NCI-H1417 treated with DMSO at 0.1 percent for 48 hours (cell line): ENCODE data around the gene TMEM185A.
"Not testable (repeated sequence)": the region's sequence is repeated elsewhere in the genome, so short reads cannot be mapped to it uniquely, and the experiment has no call there.

ENCODE experiments used
- DNase-seq: peaks from one replicate; lab custom pipeline; 2025; lab: John Stamatoyannopoulos, UW

Gene TMEM185A

GRCh38 chrX:149631234-149632165 lies at the start of gene TMEM185A:
TSS of gene TMEM185A (minus strand) at chrX:149631792. CDS start at chrX:149631580, 212 bp downstream.
- DNase-seq = no peak

DNA sequence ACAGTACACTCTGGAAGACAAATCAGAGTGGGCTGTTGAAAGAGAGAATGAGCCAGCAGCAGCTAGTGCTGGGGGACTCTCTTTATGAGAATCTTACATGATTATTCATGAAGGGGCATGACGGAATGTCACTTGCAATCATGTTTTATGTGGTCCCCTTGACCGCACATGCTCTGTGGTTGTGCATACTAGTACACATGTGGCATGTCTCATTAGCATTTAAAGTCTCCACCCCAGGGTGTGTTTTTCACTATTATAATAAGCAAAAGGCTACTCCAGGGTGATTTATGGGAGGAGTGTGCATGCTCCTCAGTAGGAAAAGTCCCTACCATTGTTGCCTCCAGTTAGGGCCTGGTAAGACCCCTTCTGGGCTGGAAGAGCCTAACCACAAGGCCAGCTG lies 49.6 kb upstream of the TMEM185A start:
- no peak for DNase-seq

- DNase-seq = not testable (repeated sequence)
These were observed 47.6 kb upstream of the TMEM185A start for GRCh38 chrX:149679164-149679678.

- not testable (repeated sequence) for DNase-seq
These were observed 44.0 kb upstream of the TMEM185A start for GRCh38 chrX:149675554-149675953.

- DNase-seq = not testable (repeated sequence)
These were observed 43.5 kb upstream of the TMEM185A start for GRCh38 chrX:149675088-149675487.

DNA sequence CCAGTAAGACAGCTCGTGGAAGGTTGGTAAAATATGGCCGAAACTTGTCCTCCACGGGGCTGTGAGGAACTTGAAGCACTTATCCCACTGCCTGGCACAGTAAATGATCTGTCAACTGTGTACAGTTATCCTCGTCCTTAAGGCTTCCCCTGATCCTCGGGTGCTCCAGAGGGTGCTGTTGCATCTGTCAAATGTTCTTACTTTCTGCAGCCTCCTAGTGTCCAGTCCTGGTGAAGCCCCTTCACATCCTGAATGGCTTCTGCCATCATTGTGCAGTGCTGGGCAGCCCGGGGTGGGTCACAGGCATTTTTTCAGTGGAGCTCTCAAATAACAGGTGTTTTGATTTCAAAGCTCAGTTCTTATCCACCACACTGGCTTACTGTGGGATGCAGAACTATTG lies 29.0 kb upstream of the TMEM185A start:
- DNase-seq = not testable (repeated sequence)

DNA sequence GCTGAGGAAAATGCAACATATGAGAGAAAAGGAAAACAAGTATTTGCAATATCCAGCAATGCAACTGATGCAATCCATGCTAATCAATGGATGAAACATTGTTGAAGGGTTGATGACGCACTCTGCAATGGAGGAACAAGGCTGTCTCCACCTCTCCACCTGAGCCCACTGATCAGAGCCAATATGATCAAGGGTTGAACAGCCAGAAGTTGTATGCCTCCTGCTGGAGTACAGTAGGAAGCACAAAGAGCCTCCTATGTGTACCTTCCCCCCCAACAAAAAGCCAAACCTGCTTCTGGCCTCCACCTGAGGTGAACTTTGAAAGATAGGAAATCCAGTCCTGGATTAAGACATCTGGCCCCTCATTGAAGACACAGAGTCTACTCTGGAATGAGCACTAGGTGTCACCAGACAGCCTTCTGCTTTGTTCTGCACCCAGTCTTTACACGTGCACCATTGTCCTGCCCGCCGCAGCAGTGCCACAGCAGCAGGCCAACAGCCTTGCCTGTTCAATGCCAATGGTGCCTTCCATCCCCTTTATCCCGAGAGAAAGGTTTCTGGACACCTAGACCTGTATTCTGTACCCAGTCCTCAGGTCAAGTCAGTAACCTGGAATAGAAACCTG lies 24.8 kb upstream of the TMEM185A start:
- not testable (repeated sequence) for DNase-seq

DNA sequence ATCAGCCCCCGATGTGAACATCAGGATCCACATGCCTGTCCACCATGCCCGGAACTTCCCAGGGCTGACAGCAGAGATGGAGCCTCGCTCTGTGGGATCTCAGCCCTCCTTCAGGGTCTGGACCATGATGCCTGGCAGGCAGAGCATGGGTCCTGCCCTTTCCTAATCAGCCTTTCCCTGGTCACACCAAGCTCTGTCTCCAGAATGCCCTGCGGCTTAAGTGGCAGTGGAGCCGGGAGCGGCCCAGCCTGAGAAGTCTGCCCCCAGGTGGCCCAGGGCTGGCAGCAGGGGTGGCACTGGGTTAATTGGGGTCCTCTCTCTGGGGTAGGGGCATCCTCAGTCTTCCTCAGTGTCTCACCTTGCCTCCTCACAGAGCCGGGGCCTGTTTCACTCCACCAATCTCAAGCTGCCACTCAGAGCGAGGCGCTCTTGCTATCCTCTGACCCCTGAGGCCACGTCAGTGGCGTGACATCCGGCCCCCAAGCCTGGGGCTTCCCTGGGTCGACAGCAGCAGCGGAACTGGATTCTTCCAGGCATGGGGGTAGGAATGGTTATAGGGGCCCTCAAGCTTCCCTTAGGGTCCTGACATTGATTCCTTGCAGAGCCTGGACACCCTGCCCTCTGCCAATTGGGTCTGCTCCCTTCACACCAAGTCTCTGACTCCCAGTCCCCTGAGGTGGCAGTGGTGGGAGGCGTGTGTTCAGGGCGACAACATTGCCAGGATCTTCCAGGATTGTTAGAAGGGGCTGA lies 20.8 kb upstream of the TMEM185A start:
- no peak for DNase-seq

DNA sequence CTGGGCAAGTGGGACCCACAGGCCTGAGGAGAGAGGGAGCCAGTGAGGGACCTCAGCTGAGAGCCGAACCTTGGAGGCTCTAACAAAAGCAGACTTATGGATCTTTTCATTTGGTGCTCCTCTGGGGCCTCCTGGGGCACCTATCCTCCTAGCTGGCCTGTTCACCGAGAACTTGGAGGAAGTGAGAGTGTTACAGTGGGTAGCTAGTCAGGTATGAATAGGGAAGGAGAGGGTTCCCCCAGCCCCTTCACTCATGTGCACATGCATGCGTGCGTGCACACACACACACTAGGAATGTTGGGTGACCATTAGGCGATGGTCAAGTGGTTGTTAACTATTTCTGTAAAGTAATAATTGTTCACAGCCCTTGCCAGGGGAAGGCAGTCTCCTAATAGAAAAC lies 18.6 kb upstream of the TMEM185A start:
- DNase-seq = no peak

GRCh38 chrX:149648932-149649331 lies 17.3 kb upstream of the TMEM185A start:
- DNase-seq = no peak

GRCh38 chrX:149647505-149647904 lies 15.9 kb upstream of the TMEM185A start:
- DNase-seq = no peak

DNA sequence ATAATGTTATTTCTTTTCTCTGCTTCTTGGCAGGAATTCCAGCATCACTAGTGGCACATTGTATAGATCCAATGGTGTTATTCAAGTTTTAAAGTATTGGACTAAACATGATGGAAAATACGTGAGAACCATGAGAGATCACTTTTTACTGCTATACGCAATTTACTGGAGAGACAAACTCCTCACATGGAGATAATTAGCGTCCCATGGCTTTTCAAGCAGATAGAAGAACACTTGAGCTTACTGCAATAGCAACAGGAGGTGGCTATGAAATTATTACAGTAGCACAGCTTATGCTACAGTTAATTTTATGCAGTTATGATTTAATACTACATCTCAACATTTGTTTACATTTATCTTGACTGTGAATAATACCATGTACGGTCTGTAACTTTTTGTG lies 11.9 kb upstream of the TMEM185A start:
- no peak for DNase-seq

- no peak for DNase-seq
These were observed 10.2 kb upstream of the TMEM185A start for GRCh38 chrX:149641835-149642234.

GRCh38 chrX:149641432-149641831 lies 9.8 kb upstream of the TMEM185A start:
- no peak for DNase-seq

DNA sequence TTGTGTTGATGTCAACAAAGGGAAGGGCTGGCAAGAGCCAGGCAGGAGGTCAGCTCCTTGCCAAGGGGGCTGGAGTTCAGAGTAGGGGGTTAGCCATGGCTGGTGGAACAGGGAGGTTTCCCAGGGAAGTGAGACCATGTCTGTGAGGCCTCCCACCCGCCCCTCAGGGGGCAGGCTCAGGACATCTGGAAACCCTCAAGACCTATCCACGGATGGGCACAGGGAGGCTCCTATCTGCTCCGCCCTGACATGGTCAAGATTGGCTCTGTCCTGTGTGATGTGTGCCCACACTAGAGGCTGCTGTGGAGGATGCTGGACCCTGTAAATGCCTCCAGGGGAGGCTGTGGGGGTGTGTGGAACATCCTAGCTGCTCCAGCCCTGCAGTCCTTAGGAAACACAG lies 8.0 kb upstream of the TMEM185A start:
- DNase-seq = no peak

GRCh38 chrX:149638860-149639259 lies 7.3 kb upstream of the TMEM185A start:
- DNase-seq = no peak

DNA sequence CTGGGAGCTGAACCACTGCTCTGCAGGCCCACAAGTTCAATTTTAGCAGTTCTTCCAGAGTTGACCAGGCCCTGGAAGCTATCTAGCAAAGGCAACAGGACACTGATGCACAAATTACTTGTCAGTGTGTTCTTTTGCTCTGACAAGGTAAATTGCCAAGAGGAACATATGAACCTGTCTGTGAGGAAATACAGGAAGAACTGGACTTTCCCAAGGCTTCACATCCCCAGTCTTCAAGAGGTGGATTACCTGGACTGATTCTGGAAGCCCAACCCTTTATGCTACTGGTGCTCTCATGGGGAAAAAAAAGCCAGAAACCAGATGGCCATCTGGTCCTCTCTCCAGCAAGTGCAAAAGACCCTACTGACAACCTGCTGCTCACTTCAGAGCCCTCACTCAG lies 1.9 kb upstream of the TMEM185A start:
- DNase-seq = no peak

- no peak for DNase-seq
These were observed 835 bp downstream of the TMEM185A start for GRCh38 chrX:149630681-149631233.

- no peak for DNase-seq
These were observed 1.7 kb downstream of the TMEM185A start for GRCh38 chrX:149629730-149630387.

DNA sequence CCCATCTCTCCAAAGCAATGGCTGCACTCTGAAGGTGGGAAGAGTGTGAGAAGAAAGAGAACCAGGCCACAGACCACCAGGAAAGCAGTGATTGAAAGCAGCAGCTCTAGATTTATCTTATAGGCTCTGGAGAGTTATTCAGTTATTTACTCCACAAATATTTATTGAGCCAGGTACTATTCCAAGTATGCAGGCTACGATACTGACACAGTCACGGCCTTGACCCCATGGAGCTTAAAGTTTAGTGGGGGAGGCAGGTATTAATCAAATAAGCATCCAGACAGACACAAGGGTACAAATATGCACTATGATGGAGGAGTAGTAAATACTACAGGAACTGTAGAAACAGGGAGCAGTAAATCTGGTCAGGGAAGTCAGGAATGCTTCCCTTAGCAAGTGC lies 2.8 kb downstream of the TMEM185A start:
- DNase-seq = no peak

DNA sequence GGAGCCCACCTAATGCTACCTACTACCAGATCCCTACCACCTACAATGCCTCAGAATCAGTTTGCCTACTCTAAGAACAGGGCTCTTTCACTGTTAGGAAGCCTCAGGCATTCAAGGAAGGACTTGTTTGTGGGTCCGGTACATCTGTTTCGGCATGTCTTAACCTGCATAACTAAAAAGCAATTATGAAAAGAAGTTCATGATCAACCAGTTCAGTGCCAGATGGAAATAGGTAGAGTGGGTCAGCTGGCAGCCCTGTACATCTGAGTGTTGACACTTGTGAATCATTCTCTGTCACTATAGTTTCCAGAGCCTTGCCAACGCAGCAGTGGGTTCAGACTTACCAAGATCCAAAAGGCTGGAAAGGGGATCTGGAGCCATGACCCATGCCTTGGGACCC lies 3.3 kb downstream of the TMEM185A start:
- no peak for DNase-seq
